NCI-H526 (cell line): ENCODE results near the gene SLC1A4.
"Not testable (repeated sequence)": the region's sequence is repeated elsewhere in the genome, so short reads cannot be mapped to it uniquely, and the experiment has no call there.

Experiments used
- DNase-seq, 2 experiments: peaks; one replicate each; lab custom pipeline; 2025; lab: John Stamatoyannopoulos, UW

Gene SLC1A4

DNA sequence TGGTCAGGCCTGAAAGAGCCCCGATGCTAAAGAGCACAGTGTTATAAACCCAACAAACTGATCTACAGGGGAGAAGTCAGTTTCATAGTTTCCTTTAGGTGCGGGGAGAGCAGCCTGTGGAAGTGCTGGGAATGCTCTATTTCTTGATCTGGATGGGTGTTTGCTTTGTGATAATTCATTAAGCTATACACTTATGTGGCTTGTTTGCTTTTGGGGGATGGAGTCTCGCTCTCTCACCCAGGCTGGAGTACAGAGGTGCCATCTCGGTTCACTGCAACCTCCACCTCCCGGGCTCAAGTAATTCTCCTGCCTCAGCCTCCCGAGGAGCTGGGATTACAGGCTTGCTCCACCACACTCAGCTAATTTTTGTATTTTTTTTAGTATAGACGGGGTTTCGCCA lies 37.0 kb downstream of the SLC1A4 start:
- no peak for DNase-seq

DNA sequence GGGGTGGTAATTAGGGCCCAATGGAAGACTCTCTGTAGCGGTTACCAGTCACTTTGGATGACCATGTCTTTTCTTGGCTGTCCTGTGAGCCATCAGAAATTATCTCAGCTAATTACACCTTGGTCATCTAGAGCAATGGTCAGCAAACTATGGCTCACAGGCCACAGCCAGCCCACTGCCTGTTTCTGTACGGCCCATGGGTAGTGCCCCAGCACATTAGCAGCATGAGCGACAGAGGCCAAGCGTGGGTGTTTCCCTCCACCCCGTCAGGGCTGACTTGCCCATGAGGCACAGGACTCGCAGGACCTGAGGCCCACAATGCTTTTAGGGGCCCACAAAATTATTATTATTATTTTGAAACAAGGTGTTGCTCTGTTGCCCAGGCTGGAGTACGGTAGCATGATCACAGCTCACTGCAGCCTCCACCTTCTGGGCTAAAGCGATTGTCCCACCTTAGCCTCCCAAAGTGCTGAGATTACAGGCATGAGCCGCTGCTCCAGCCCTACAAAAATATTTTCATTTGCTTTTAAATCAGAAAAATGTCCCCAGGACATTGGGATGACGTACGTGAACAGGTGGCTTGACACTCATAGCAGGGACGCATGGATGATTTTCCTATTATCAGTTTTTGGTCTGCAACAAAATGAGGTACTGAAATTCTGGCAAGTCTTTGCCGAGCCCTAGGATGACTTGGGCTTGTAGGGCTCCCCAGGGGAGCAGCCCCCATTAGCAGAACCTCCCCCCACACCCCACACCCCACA lies 37.7 kb downstream of the SLC1A4 start:
- DNase-seq = no peak

DNA sequence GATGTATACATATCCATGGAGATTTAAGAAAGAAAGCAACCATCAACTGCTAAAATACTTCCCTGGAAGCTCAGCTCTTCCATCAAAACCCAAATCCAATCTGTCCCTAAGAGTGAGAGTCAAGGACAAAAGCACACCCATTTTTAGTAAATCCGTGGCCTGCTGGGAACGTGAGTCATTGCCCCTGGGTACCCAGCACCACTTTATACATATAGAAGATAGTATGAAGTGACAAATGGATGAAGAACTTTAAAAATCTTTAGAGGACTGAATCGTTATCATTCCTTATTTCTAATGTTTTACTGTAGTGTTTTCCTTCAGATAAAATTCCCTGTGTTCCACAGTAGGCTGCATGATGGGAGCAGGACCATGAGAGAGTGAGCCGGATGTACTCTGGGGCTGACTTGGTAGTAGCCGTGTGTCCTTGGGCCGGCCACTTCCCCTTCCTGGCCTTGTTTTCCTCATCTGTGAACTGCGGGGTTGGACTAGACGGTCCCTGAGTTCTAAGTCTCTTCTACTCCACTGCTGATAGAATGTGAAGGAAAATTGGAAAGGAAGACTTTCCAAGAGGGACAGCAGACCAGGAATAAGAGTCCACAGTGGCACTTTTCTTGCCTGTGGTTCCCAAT lies 38.5 kb downstream of the SLC1A4 start:
- no peak for DNase-seq

DNA sequence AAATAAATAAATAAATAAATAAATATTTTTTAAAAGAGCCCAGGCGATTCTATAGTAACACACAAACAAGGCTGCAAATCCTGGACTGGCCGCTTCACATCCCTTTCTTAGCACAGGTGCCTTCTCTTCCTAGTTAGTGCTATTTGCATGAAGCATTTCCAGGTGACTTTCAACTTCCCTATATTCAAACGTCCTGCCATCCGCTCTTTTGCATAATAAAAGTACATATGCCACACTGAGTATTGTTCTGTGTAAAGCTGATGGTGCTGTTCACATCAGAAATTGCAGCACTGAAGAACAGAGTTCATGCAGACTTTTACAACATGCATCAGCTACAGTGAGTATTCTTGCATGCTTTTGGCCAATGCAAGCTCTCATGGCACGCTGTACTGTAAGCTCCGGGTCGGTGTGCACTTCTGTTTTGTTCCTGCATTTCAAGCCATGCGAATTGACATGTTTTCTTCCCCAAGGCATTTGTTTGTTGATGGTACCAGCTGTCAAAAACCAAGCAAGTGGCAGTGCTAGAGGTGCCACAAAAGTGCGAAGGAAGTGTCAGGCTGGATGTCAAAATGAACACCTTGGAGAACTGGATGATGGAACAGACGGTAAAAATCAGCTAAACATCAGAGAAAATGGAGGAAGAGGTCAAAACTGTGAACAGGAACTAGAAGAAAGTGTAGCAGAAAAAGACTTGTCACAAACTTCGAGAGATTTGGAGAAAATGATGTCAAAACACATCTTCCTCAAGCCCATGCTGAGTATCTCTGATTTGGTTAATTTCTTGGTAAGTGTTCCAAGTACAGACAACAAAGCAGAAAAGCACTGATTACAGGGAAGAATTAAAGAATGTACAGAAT lies 41.5 kb downstream of the SLC1A4 start:
- peak; percentile 92 to 94 for DNase-seq

DNA sequence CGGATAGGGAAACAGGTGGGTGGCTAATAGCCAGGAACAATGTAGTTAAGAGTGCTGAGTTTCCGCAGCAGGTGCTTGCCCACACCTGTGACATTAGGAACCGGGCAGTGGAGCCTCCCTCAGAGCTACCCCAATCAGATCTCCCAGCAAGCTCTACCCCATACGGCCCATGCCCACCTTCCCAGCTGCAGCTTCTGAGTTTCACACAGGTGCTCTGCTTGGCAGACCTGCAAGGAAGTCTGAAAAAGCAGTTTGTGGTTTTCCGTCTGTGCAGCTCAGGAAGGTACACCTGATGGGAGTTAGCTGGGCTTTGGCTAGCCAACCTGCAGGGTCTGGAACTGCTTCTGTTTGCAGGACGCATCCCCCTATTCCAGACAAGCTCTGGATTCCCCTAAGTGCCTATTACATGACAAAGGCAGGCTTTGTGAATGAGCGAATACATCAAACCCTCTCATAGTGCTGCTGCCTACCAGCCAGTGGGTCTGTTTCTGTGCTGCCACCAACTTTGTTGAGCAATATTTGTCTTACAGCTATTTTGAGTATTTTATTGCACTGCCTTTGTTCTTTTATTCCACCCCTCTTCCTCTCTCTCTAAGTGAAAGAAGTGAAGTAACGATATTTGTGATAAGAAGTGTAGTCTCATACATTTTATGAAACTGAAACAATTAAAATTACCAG lies 42.3 kb downstream of the SLC1A4 start:
- DNase-seq = peak; percentile 72

DNA sequence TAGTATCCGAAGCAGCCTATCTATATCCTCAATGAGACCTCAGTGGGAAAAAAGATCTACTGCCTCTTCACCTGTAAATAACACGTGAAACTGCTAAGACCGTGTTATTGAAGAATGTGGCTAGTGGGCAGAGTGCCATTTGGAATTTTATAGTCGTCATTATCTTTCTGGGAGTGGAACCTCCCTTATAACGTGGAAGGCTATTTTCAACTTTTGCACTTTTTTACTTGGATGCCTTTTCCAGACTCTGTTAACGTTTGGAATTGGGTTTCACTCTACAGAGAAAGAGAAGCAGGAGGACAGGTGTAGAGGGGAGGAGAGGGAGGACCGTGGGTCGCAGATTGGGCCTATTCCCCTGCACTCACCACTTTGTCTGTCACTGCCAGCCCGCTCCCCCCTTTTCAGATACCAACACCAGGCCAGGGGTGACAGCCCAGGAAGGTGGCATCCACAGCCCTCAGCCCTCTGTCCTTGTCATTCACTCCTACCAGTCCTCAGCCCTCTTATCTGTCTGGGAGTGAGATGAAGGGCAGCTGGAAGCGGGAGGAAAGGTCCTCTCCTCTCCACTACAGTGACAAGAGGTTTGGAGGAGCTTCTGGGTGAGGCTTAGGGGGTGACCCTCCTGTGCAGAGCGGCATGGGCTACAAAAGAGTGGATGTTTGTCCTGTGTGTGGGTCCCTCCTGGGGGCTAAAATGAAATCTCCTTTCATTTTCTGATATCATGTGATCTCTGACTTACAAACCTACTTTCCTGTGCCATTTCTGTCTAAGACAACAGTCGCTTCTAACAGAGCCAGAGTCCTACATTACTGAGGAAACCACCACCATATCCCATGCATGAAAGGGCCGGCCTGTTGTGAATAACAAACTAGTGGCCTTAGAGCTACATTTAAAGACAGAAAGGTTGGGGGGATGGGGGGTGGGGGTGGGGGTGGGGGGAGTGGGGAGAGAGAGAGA lies 43.1 kb downstream of the SLC1A4 start:
- no peak for DNase-seq

DNA sequence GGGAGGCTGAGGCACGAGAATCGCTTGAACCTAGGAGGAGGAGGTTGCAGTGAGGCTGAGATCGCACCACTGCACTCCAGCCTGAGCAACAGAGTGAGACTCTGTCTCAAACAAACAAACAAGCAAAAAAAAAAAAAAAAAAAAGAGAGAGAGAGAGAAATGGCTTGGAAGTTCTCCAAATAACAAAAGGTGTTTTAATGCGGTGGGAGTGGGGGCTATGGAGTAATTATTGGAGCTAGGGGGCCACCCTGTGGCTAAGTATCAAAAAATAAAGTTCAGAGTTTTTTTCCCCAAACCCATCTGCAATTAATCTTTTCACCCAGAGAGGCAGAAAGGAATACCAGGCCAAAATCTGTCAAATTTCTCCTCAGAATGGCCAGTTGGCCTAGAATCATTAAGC lies 44.0 kb downstream of the SLC1A4 start:
- DNase-seq = peak in 1 of 2 experiments; percentile 15

DNA sequence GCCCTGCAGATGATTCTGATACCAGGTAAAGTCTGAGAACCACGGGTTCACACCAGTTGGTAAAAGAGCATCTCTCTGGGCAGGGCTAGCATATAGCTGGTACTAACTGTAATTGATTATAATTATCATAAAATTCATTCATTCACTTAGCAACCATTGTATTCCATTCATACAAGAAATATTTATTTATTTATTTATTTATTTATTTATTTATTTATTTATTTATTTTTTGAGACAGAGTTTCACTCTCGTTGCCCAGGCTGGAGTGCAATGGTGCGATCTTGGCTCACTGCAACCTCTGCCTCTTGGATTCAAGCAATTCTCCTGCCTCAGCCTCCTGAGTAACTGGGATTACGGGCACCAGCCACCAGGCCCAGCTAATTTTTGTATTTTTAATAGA lies 44.5 kb downstream of the SLC1A4 start:
- DNase-seq = not testable (repeated sequence)

DNA sequence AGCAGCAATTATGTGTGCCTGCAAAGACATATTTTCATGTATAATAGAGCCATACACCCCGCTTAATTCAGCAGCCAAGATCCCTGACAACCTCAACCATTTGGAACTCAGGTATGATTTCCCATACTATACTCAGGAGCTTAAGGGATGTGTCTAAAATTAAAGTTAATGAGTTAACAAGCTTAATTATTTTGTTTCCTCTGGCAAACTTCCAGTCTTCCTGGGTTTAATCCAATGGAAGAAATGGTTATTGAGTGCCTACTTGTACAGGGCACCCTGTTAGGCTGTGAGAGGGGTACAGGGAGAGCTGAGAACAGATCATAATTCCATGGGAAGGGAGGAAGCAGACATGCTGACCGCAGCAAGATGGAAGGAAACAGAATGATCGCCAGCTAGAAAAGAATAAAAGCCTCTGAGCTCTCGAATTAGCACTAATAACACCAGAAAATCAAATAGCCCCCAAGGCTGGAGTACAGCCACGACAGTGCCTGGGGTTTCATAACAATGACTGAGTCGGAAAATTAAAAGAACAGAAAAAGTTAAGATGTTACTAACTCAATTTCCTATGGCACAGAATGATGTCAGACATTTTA lies 46.2 kb downstream of the SLC1A4 start:
- no peak for DNase-seq

DNA sequence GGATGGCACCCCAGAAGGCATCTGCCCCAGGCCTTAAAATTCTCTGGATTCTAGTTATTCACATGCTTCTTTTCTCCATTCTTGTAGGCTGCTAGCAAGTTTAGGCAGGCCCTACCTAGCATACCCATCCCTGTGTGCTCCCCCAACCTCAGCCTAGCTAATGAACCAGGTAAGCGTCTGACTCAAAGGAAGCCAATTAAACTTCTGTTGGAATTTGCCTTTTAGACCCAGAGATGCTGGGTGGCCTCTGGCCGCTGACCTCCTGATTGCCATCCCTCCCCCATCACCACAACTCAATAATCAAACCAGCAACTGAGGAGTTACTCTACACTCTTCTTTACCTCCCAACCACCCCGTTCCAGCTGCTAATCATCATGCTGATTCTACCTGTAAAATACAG lies 48.0 kb downstream of the SLC1A4 start:
- DNase-seq = no peak

DNA sequence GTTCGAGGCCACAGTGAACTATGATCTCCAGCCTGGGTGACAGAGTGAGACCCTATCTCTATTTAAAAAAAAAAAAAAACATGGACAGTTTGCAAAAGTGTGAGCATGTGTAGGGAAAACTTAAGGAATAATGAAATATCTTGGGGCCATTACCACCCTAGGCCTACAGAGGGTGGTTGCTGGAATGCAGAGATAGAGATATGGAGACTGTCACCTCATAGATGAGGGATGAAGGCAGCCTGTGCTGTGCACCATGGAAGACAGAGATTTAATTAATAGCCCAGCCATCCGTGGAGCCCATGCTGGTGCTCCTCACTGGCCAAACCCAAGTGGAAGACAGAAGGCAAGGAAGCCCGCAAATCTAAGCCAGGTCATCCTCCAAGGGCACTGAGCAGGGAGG lies 50.4 kb downstream of the SLC1A4 start:
- no peak for DNase-seq

DNA sequence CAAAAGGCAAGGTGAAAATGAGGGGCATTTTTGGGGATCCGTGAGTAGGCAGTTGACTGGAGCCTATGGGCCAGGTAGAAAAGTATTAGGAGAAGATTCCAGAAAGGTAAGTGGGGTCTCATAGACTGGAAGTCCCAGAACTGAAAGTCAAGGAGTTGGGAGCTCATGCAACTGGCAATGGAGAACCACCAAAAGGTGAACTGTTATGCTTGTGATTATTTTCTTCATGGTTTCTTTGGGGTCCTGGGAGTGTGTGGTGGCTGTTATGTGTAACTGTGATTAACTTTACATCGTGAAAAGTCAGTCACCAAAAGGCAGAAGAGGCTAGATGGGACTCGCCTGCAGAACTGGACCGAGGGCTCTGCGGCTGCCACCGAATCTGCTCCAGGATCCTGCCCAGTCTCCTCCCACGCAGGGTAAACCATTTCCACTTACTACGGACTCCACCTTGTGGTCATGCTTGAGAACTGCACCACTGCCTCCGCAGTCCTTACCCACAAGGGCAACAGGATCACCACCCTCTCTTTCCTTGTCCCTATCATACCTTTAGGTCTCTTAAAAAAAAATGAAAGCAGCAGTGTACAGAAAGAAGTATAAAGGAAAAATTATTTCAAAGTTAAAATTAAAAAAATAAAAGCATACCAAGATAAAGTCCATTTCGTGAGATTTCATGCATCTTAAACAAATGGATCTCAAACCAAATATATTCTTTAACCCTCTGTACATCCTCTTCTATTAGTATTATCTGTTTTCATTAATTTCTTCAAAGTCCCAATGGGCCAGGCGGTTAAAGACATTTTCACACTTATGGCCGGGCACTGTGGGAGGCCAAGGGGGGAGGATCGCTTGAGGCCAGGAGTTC lies 51.4 kb downstream of the SLC1A4 start:
- peak; percentile 19 to 84 for DNase-seq

DNA sequence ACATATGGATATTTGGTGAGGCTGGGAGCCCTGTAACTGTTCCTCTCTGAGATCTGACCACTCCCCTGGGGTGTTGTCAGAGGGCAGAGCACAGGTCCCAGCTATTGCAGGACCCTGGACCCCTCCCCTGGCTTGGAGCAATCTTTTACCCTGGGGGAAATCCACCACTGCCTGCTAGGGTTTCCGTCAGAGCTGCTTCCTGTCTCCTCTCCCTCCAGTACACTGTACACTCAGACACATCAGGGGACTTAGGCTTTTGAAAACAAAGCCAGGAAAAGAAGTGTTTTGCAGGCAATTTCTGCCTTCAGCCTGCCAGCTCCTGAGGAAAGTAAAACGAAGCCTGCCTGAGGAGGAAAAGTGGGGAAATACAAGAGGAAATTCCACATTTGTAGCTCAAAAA lies 53.8 kb downstream of the SLC1A4 start:
- no peak for DNase-seq

DNA sequence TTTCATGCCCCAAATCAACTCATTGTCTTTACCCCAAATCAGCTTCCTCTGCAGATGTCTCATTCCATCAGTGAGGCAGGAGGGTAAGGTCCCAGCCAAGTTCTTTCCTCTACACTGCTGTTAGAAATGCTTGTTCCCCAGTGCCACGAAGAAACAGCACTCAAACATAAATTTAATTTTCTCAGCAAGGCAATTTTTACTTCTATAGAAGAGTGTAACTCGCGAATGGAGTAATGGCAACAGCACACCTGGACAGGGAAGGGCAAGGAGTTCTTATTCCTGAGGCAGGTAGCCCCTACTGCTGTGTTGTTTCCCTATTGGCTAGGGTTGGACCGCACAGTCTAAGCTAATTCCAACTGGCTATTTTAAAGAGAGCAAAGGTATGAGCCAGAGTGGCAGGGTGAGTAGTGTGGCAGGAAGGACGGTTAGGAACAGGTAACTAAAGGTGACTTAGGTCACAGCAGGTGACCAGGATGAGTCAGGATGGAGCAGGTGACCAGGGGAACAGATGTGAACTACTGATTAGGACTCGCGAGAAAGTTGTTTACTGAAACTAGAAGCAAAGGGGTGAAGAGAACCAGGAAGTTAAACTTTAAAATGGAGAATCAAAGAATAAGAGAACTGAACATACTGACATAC lies 55.0 kb downstream of the SLC1A4 start:
- DNase-seq = no peak

DNA sequence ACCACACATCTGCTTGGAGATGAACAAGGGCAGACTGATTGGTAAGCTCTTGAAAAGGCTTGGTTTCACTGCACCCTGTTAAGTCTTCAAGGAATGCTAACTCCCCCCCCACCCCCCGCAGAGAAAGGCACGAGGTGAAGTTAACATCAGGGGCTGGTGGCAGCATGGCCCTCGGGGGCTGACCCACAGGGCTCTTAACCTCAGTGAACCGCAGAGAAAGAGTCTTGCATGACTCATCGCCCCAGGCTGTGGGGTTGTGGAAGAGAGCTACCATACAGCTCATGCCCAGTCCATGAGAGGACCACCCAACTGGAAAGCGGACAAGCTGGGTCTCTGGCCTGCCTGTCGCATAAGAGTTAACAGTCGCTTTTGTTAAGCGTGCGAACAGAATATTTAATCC lies 56.5 kb downstream of the SLC1A4 start:
- no peak for DNase-seq

DNA sequence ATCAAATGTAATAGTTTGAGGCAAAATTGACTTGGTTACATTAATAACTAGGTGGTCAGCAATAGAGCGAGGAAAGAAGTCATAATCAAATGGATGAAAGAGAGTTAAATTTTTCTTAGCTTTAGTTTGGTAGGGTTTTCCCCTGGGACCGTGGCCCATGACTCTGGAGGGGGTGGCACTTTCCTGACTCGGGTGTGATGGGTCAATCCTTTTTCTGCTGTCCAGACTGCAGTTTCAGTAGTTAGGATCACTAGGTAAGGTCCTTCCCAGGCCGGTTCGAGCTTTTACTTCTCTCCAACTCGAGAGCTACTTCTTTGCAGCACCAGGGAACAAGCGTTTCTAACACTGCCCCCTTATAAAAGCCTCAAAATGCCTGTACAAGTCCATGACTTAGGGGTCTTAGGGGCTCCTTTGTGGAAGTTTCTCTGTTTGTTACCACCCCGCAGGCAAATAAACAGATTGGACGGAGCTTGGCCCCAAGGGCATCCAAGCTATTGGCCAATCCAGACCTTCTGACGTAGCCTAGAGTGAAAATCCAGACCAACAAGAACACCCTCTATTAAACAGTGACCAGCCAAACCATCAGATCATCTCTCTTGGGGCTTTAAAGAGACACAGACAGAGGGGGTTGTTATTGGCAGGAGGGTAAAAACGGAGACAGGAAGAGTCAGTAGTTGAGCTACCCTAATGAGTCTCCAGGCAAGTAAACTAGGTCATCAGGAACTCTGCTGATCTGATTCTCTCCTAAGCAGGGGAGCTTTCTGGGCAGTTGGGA lies 57.6 kb downstream of the SLC1A4 start:
- no peak for DNase-seq

DNA sequence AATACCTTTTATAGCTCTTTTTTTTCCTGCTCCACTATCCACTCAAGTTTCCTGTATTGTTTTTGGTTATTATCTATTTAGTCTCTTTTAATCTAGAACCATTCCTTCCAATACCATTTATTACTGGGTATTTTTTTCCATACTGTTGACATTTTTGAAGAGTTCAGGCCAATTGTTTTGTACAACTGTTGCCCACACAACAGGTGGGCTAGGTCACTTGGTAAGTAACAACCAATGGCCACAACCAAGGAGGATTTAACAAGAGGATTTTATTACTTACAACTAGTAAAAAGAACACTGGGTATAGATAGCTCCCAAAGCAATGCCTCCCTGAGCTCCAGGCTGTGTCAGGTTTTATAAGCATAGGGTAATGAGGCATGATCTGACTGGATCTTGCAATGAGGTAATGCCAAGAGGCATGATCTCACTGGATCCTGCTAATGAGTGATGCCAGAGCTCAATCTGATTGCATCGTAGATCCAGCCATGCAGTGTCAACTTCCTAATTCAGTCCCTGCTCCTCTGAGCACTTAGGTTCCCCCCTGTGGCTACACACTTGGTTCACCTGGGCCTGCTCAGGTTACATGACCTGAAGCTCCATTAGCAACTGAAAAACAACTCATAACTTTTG lies 59.9 kb downstream of the SLC1A4 start:
- DNase-seq = no peak

DNA sequence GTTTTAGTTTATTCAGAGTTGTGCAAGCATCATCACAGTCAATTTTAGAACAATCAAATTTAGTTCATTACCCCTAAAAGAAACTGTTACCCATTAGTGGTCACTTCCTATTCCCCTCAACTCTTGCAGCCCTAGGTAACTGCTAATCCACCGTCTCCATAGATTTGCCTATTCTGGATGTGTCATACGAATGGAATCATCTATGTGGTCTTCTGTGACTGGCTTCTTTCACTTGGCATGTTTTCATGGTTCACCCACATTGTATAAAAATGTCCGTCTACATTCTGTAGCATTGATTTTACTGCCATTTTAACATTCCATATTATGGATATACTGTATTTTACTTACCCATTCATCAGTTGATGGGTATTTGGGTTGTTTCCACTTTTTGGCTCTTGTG lies 61.7 kb downstream of the SLC1A4 start:
- no peak for DNase-seq
